A549 treated with GW870086 at 1 μM for 4 hours (cell line): ENCODE measurements around the gene MINAR1. TPM values are rescaled to one million over a fixed set of nuclear protein-coding genes. Genes with fewer than 3 reads are reported as not detected.

Experiments used
- total RNA-seq: library from RNA; stranded (reverse); fragments of 200-300 nt; extraction: Qiagen RNA extraction; gene quantifications from 5 replicates; pipeline ENCODE4 v1.2.3, GENCODE V29; 2022; ENCODE audit warnings: low read depth

Gene MINAR1, protein sequence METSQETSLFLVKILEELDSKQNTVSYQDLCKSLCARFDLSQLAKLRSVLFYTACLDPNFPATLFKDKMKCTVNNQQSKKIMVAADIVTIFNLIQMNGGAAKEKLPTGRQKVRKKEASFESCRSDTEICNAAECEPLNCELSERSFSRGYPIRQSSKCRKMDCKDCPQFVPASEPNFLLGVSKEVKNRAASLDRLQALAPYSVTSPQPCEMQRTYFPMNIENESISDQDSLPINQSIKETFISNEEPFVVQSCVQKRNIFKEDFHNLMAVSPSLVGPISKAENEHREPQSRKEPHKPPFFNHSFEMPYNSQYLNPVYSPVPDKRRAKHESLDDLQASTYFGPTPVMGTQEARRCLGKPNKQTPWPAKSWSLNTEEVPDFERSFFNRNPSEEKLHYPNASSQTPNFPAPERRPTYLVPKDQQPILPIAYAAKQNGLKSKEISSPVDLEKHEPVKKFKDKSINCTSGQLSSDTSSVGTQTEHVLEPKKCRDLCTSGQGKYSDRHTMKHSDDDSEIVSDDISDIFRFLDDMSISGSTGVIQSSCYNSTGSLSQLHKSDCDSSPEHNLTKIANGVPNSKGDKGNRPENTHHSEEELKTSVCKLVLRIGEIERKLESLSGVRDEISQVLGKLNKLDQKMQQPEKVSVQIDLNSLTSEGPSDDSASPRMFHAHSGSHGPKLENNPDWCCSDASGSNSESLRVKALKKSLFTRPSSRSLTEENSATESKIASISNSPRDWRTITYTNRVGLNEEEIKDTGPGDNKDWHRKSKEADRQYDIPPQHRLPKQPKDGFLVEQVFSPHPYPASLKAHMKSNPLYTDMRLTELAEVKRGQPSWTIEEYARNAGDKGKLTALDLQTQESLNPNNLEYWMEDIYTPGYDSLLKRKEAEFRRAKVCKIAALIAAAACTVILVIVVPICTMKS
- 0.39 to 0.64 TPM (median 0.53 TPM) in 5 replicates for total RNA-seq

DNA sequence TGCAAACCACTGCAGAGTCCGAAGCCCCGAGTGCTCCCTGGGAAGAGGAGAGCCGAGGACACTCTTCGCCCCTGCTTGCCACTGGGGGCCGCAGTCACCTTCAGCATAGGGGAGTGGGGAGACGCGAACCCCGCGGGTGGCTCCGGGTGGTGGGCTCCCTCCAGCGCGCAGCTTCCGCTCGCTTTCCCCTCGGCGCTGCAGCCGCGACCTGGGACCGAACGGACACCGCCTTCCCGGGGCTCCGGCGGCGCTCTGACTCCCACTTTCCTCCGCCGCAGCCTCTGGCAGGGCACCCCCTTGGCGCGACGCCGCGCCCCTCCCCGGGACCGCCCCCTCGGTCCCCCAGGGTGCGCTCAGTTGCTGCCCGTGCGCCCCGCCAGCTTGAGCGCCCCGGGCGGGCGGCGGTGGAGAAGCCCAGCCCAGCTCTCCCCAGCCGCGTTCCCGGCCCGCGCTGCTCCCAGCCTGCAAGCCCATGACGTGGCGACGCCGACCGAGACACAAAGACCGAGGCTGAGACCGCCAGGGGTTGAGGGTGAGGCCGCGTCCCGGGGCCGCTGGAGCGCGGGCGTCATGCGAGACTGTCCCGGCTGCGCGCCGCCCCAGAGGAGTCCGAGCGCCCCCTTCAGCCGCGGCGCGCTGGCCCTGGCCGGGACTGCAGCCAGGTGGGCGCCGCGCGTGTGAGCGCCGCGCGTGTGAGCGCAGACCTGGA lies at the start of gene MINAR1:
MINAR1 (plus strand) TSS at position 701 of the 709 bp plus-strand sequence. CDS start 23,812 bp downstream, outside the sequence.

Other genes starting within 250 kb of the MINAR1 start
- not detected in 5 replicates for gene ANKRD34C, start 149.6 kb upstream of the MINAR1 start, total RNA-seq
- gene TMED3, start 121.2 kb upstream of the MINAR1 start, total RNA-seq: 159 to 200 TPM (median 194 TPM) in 5 replicates